ENCODE measurements around the gene MPHOSPH8. TPM values are rescaled to one million over a fixed set of nuclear protein-coding genes. Genes with fewer than 3 reads are reported as not detected.
A peak's percentile ranks its signal among the peaks of the same experiment; 100 is the strongest.

Gene MPHOSPH8
- polyA plus RNA-seq (2013) = 44.0 TPM

GRCh38 chr13:19633479-19634255 is at the start of gene MPHOSPH8:
Gene MPHOSPH8 (plus strand): TSS chr13:19633659. CDS start chr13:19633749, 90 bp downstream.
- CTCF ChIA-PET = interaction anchor here (0.6 to 1.6 kb wide), 5 partner anchors 11 to 513 kb away, joined by 3 to 4 read pairs (median 3); no protein-coding TSS in a partner anchor
- POLR2A ChIA-PET = interaction anchor here (0.6 to 0.7 kb wide), 2 partner anchors 14 to 131 kb away, joined by 3 read pairs; no protein-coding TSS in a partner anchor
- H3K4me3 ChIP-seq (ENCODE audit: control insufficient read depth in 1 of 7, extremely low read depth in 1 of 7, insufficient read depth in 4 of 7, low read depth in 2 of 7, low read length in 6 of 7) = peak within 1 kb of the TSS; percentile 77 to 99 (median 87)
- H3K9me3 ChIP-seq (ENCODE audit: control extremely low read depth in 1 of 5, control insufficient read depth in 4 of 5, insufficient read depth in 2 of 5, low read depth in 1 of 5, low read length in 4 of 5) = no peaks in the 10 kb centered on the region
- no peaks in the 10 kb centered on the region for H3K27me3 ChIP-seq (replicated peaks in 2 of 5; ENCODE audit: control insufficient read depth in 4 of 5, insufficient read depth in 5 of 5, low read length in 4 of 5)
- 0% methylated on average over 50 of the region's 58 CpGs for WGBS (ENCODE audit: insufficient coverage)
- DNase-seq = peak; percentile 97 to 99 (median 98)
- H3K4me1 ChIP-seq (ENCODE audit: control extremely low read depth in 1 of 4, control insufficient read depth in 4 of 4, insufficient read depth in 4 of 4, low read length in 3 of 4) = peaks cover 9 to 21% (median 19%) of the 10 kb centered on the region in 4 experiments
- peaks cover 0 to 3% (median 0%) of the 10 kb centered on the region in 4 experiments for H3K36me3 ChIP-seq (ENCODE audit: control insufficient read depth in 4 of 4, insufficient read depth in 4 of 4, low read length in 3 of 4)
- peak within 1 kb of the TSS; percentile 70 to 89 for H3K27ac ChIP-seq (ENCODE audit: insufficient read depth in 1 of 2, low read depth in 1 of 2, low read length in 2 of 2, poor library complexity in 1 of 2, severe bottlenecking in 2 of 2)

- Histone ChIP-seq H3K9me3 (ENCODE audit: control extremely low read depth in 1 of 5, control insufficient read depth in 4 of 5, insufficient read depth in 2 of 5, low read depth in 1 of 5, low read length in 4 of 5) (peaks cover 0 to 3% (median 0%) of the 10 kb centered on the region in 5 experiments), H3K27ac (ENCODE audit: insufficient read depth in 1 of 2, low read depth in 1 of 2, low read length in 2 of 2, poor library complexity in 1 of 2, severe bottlenecking in 2 of 2) (peak overlapping the region in 1 of 2 experiments; percentile 9), H3K27me3 (replicated peaks in 2 of 5; ENCODE audit: control insufficient read depth in 4 of 5, insufficient read depth in 5 of 5, low read length in 4 of 5) (no peaks in the 10 kb centered on the region), H3K4me3 (ENCODE audit: control insufficient read depth in 1 of 7, extremely low read depth in 1 of 7, insufficient read depth in 4 of 7, low read depth in 2 of 7, low read length in 6 of 7) (peak overlapping the region in 6 of 7 experiments; percentile 41 to 65 (median 54)), H3K36me3 (ENCODE audit: control insufficient read depth in 4 of 4, insufficient read depth in 4 of 4, low read length in 3 of 4) (no peaks in the 10 kb centered on the region), H3K4me1 (ENCODE audit: control extremely low read depth in 1 of 4, control insufficient read depth in 4 of 4, insufficient read depth in 4 of 4, low read length in 3 of 4) (peaks cover 3 to 16% (median 14%) of the 10 kb centered on the region in 4 experiments)
- 13% methylated on average over 12 of the region's 17 CpGs for WGBS (ENCODE audit: insufficient coverage)
- POLR2A ChIA-PET = no interaction called here
- peak; percentile 78 to 93 (median 90) for DNase-seq
- CTCF ChIA-PET = interaction anchor here (1.0 to 2.9 kb wide), 7 partner anchors 12 to 300 kb away, joined by 3 to 12 read pairs (median 4); no protein-coding TSS in a partner anchor
Measured at GRCh38 chr13:19586904-19587634, 46.4 kb upstream of the MPHOSPH8 start.

GRCh38 chr13:19587635-19588300 is 45.7 kb upstream of the MPHOSPH8 start:
- Histone ChIP-seq H3K27me3 (replicated peaks in 2 of 5; ENCODE audit: control insufficient read depth in 4 of 5, insufficient read depth in 5 of 5, low read length in 4 of 5) (no peaks in the 10 kb centered on the region), H3K4me3 (ENCODE audit: control insufficient read depth in 1 of 7, extremely low read depth in 1 of 7, insufficient read depth in 4 of 7, low read depth in 2 of 7, low read length in 6 of 7) (peak overlapping the region in 2 of 7 experiments; percentile 50 to 65), H3K36me3 (ENCODE audit: control insufficient read depth in 4 of 4, insufficient read depth in 4 of 4, low read length in 3 of 4) (no peaks in the 10 kb centered on the region), H3K27ac (ENCODE audit: insufficient read depth in 1 of 2, low read depth in 1 of 2, low read length in 2 of 2, poor library complexity in 1 of 2, severe bottlenecking in 2 of 2) (no peak overlapping the region), H3K4me1 (ENCODE audit: control extremely low read depth in 1 of 4, control insufficient read depth in 4 of 4, insufficient read depth in 4 of 4, low read length in 3 of 4) (peaks cover 3 to 21% (median 17%) of the 10 kb centered on the region in 4 experiments), H3K9me3 (ENCODE audit: control extremely low read depth in 1 of 5, control insufficient read depth in 4 of 5, insufficient read depth in 2 of 5, low read depth in 1 of 5, low read length in 4 of 5) (peaks cover 0 to 1% (median 0%) of the 10 kb centered on the region in 5 experiments)
- POLR2A ChIA-PET = no interaction called here
- peak; percentile 55 to 80 (median 76) for DNase-seq
- CTCF ChIA-PET = interaction anchor here (0.6 to 2.9 kb wide), 11 partner anchors 10 to 299 kb away, joined by 3 to 12 read pairs (median 4); no protein-coding TSS in a partner anchor
- 78% methylated on average over 8 of the region's 9 CpGs for WGBS (ENCODE audit: insufficient coverage)

DNA sequence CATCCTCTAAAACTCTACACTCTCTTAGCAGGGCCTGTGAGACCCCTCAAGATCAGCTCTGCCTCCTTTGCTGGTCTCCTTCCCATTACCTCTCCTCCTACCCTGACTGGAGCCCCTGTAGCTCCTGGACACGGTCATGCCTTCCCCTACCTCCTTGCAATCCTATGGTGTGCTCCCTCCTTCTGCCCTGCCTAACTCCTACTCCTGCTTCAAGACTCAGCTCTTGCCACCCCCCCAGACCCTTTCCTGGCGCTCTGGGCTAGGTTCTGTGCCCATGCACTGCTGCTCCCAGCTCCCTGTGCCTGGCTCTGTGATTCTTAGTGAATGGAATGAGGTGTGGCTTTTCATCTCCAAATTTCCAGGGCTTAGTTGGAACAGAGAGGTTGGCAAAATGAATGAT is 44.1 kb upstream of the MPHOSPH8 start:
- Histone ChIP-seq H3K9me3 (ENCODE audit: control extremely low read depth in 1 of 5, control insufficient read depth in 4 of 5, insufficient read depth in 2 of 5, low read depth in 1 of 5, low read length in 4 of 5) (no peaks in the 10 kb centered on the region), H3K27me3 (replicated peaks in 2 of 5; ENCODE audit: control insufficient read depth in 4 of 5, insufficient read depth in 5 of 5, low read length in 4 of 5) (no peaks in the 10 kb centered on the region), H3K27ac (ENCODE audit: insufficient read depth in 1 of 2, low read depth in 1 of 2, low read length in 2 of 2, poor library complexity in 1 of 2, severe bottlenecking in 2 of 2) (no peak overlapping the region), H3K36me3 (ENCODE audit: control insufficient read depth in 4 of 4, insufficient read depth in 4 of 4, low read length in 3 of 4) (no peaks in the 10 kb centered on the region), H3K4me1 (ENCODE audit: control extremely low read depth in 1 of 4, control insufficient read depth in 4 of 4, insufficient read depth in 4 of 4, low read length in 3 of 4) (peaks cover 3 to 27% (median 22%) of the 10 kb centered on the region in 4 experiments), H3K4me3 (ENCODE audit: control insufficient read depth in 1 of 7, extremely low read depth in 1 of 7, insufficient read depth in 4 of 7, low read depth in 2 of 7, low read length in 6 of 7) (no peak overlapping the region)
- ChIA-PET CTCF (interaction anchor here (1.0 to 2.9 kb wide), 3 partner anchors 10 to 18 kb away, joined by 6 to 12 read pairs (median 6); no protein-coding TSS in a partner anchor), POLR2A (no interaction called here)
- 100% methylated on average over 1 of the region's 2 CpGs for WGBS (ENCODE audit: insufficient coverage)
- DNase-seq = no peak

DNA sequence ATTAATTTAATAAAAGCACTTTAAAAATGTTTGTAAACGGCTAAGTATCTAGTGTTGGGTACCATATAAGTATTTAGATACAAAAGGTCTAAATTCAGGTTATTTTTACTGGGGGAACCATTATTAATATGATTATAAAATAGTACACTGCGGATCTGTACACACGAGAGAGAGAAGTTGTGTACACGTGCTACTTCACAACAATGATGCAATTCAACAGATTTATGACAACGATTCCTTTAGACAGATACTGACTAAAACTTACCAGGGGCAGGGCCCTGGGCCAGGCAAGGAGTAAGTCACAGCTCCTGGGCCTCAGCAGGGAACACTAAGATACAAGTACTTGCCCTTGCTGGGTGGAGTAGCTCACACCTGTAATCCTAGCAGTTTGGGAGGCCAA is 43.0 kb upstream of the MPHOSPH8 start:
- ChIA-PET POLR2A (no interaction called here), CTCF (interaction anchor here (1.3 kb wide), 1 partner anchor 11 kb away, joined by 3 read pairs; no protein-coding TSS in a partner anchor)
- Histone ChIP-seq H3K27ac (ENCODE audit: insufficient read depth in 1 of 2, low read depth in 1 of 2, low read length in 2 of 2, poor library complexity in 1 of 2, severe bottlenecking in 2 of 2) (no peak overlapping the region), H3K36me3 (ENCODE audit: control insufficient read depth in 4 of 4, insufficient read depth in 4 of 4, low read length in 3 of 4) (no peaks in the 10 kb centered on the region), H3K27me3 (replicated peaks in 2 of 5; ENCODE audit: control insufficient read depth in 4 of 5, insufficient read depth in 5 of 5, low read length in 4 of 5) (no peaks in the 10 kb centered on the region), H3K9me3 (ENCODE audit: control extremely low read depth in 1 of 5, control insufficient read depth in 4 of 5, insufficient read depth in 2 of 5, low read depth in 1 of 5, low read length in 4 of 5) (no peaks in the 10 kb centered on the region), H3K4me3 (ENCODE audit: control insufficient read depth in 1 of 7, extremely low read depth in 1 of 7, insufficient read depth in 4 of 7, low read depth in 2 of 7, low read length in 6 of 7) (no peak overlapping the region), H3K4me1 (ENCODE audit: control extremely low read depth in 1 of 4, control insufficient read depth in 4 of 4, insufficient read depth in 4 of 4, low read length in 3 of 4) (peaks cover 3 to 27% (median 22%) of the 10 kb centered on the region in 4 experiments)
- DNase-seq = no peak
- WGBS (ENCODE audit: insufficient coverage) = 92% methylated on average over 3 of the region's 5 CpGs

DNA sequence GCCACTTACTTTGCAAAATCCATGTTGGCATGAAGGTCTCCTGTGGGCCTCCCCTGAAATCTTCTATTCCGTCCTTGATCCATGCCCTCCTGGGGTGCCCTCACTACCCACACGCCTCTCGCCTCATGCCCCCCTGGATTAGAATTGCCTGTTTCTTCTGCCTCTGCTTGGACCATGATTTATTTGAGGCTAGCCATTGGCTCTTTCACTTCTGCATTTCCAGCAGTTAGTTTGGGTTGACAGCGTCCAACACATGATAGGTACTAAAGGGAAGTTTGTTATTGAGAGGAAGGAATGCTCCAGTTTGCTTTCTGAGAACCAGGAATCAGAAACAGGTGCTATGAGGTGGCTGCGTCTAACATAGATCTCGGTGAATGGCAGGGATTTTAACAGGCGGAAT is 41.6 kb upstream of the MPHOSPH8 start:
- Histone ChIP-seq H3K9me3 (ENCODE audit: control extremely low read depth in 1 of 5, control insufficient read depth in 4 of 5, insufficient read depth in 2 of 5, low read depth in 1 of 5, low read length in 4 of 5) (no peaks in the 10 kb centered on the region), H3K4me3 (ENCODE audit: control insufficient read depth in 1 of 7, extremely low read depth in 1 of 7, insufficient read depth in 4 of 7, low read depth in 2 of 7, low read length in 6 of 7) (no peak overlapping the region), H3K36me3 (ENCODE audit: control insufficient read depth in 4 of 4, insufficient read depth in 4 of 4, low read length in 3 of 4) (no peaks in the 10 kb centered on the region), H3K27me3 (replicated peaks in 2 of 5; ENCODE audit: control insufficient read depth in 4 of 5, insufficient read depth in 5 of 5, low read length in 4 of 5) (no peaks in the 10 kb centered on the region), H3K4me1 (ENCODE audit: control extremely low read depth in 1 of 4, control insufficient read depth in 4 of 4, insufficient read depth in 4 of 4, low read length in 3 of 4) (peaks cover 3 to 23% (median 16%) of the 10 kb centered on the region in 4 experiments), H3K27ac (ENCODE audit: insufficient read depth in 1 of 2, low read depth in 1 of 2, low read length in 2 of 2, poor library complexity in 1 of 2, severe bottlenecking in 2 of 2) (no peak overlapping the region)
- POLR2A ChIA-PET = no interaction called here
- DNase-seq = peak in 2 of 3 donors; percentile 31 to 45
- CTCF ChIA-PET = no interaction called here
- 48% methylated on average over 7 of the region's 7 CpGs for WGBS (ENCODE audit: insufficient coverage)

Measured in common myeloid progenitor, CD34-positive (primary cell).